Ascending aorta (tissue), 2 donors: ENCODE results near the gene CDC42SE1. TPM values are rescaled to one million over a fixed set of nuclear protein-coding genes. Genes with fewer than 3 reads are reported as not detected.

Experiments used
- DNase-seq, 2 donors: peaks; one replicate each; pipeline ENCODE4 v3.0.0-alpha.2; 2019; ENCODE audit warnings: low spot score in 2 of 2
- H3K27ac ChIP-seq, 2 donors: fragments of 200-600 bp; sonication (generic); one replicate each; pipeline ENCODE4 v1.5.1; 2016 to 2017; ENCODE audit warnings: mild to moderate bottlenecking in 1 of 2
- H3K27me3 ChIP-seq: fragments of 200-600 bp; sonication (generic); one replicate; pipeline ENCODE4 v1.5.1; 2017
- H3K36me3 ChIP-seq, 2 donors: fragments of 200-600 bp; sonication (generic); one replicate each; pipeline ENCODE4 v1.5.1; 2016
- H3K4me1 ChIP-seq, 2 donors: fragments of 200-600 bp; sonication (generic); one replicate each; pipeline ENCODE4 v1.5.1; 2016 to 2017; ENCODE audit warnings: mild to moderate bottlenecking in 1 of 2
- H3K4me3 ChIP-seq, 2 donors: fragments of 200-600 bp; sonication (generic); one replicate each; pipeline ENCODE4 v1.5.1; 2016 to 2017; ENCODE audit warnings: mild to moderate bottlenecking in 1 of 2
- H3K9me3 ChIP-seq, 2 donors: fragments of 200-600 bp; sonication (generic); one replicate each; pipeline ENCODE4 v1.5.1; 2016
- intact Hi-C: fragments of 100-400 bp; cut with DNase I; formaldehyde crosslinking; loops from one replicate; pipeline ENCODE4 v1.15.1; 2023
- total RNA-seq: library from RNA; depleted of rRNA; stranded (reverse); fragments of >200 nt; gene quantifications from one replicate; pipeline ENCODE4 v1.1.0, GENCODE V29; 2016
- TF ChIP-seq, protein P1 (sequence below), 3 experiments: fragments of 200-600 bp in 2 of 3; fragments of 450-650 bp in 1 of 3; sonication (generic) in 2 of 3; IDR thresholded peaks; one replicate each; pipeline ENCODE4 v1.5.1; 2016 to 2019; ENCODE audit warnings: antibody characterized with exemption in 3 of 3, mild to moderate bottlenecking in 1 of 3, moderate library complexity in 1 of 3

The CDC42SE1 gene
- total RNA-seq, 1 donor from 2014 or later = 42.4 TPM

DNA sequence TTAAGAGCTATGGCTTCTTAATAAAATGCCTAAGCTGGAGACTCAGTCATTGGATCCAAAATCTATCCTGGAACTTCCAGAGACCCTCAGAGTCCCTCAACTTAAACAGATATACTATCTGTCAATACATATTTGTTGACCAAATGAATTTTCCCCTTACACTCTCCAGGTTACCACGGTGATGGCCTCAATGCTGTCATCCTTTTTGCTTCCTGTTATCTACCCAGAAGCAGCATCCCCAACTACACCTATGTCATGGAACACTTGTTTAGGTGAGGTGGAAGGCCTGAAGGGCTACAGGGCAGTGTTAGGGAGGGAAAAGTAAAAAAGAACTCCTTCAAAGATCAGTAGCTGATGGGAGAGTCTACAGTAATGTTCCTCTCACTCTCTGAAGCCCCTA lies 16.3 kb downstream of the CDC42SE1 start:
- TF ChIP-seq, protein P1, sequence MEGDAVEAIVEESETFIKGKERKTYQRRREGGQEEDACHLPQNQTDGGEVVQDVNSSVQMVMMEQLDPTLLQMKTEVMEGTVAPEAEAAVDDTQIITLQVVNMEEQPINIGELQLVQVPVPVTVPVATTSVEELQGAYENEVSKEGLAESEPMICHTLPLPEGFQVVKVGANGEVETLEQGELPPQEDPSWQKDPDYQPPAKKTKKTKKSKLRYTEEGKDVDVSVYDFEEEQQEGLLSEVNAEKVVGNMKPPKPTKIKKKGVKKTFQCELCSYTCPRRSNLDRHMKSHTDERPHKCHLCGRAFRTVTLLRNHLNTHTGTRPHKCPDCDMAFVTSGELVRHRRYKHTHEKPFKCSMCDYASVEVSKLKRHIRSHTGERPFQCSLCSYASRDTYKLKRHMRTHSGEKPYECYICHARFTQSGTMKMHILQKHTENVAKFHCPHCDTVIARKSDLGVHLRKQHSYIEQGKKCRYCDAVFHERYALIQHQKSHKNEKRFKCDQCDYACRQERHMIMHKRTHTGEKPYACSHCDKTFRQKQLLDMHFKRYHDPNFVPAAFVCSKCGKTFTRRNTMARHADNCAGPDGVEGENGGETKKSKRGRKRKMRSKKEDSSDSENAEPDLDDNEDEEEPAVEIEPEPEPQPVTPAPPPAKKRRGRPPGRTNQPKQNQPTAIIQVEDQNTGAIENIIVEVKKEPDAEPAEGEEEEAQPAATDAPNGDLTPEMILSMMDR (IDR thresholded peaks at IDR 0.05) = no peak
- H3K27ac ChIP-seq = no peak overlapping the region
- intact Hi-C loops = no loop called here
- no peaks in the 10 kb centered on the region for H3K9me3 ChIP-seq
- no peaks in the 10 kb centered on the region for H3K36me3 ChIP-seq
- no peaks in the 10 kb centered on the region for H3K4me1 ChIP-seq
- H3K27me3 ChIP-seq = no peaks in the 10 kb centered on the region
- no peak for DNase-seq
- H3K4me3 ChIP-seq = no peak overlapping the region

- Histone ChIP-seq H3K4me1 (no peaks in the 10 kb centered on the region), H3K9me3 (no peaks in the 10 kb centered on the region), H3K27ac (no peak overlapping the region), H3K27me3 (no peaks in the 10 kb centered on the region), H3K36me3 (peaks cover 0 to 11% of the 10 kb centered on the region in 2 donors), H3K4me3 (no peak overlapping the region)
- TF ChIP-seq, protein P1 (IDR thresholded peaks at IDR 0.05) = no peak
- DNase-seq = no peak
- intact Hi-C loops = no loop called here
Observed at GRCh38 chr1:151039521-151039920, 19.9 kb downstream of the CDC42SE1 start.

DNA sequence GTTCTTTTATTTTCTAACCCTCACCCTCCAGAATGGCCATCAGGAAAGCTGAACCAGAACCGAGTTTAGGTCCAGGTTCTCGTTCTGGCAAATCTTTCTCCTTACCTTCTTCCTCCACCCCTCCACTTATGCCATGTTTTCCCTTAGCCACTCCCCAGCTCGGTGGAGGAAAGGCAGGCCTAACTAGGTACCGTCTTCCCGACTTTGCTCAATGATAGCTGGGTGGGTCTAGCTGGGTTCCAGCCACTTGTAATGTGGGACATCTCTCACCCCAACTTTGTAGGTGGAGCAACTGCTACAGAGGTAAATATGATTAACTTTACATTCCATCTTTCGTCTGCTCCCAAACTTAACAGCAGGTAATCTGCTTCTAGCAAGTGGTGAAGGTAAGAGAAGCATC lies 22.4 kb downstream of the CDC42SE1 start:
- TF ChIP-seq, protein P1 (IDR thresholded peaks at IDR 0.05) = no peak
- H3K36me3 ChIP-seq = peaks cover 7 to 32% of the 10 kb centered on the region in 2 donors
- no peak overlapping the region for H3K4me3 ChIP-seq
- no peak for DNase-seq
- no peaks in the 10 kb centered on the region for H3K9me3 ChIP-seq
- H3K27me3 ChIP-seq = no peaks in the 10 kb centered on the region
- no peak overlapping the region for H3K27ac ChIP-seq
- intact Hi-C loops = no loop called here
- H3K4me1 ChIP-seq = no peaks in the 10 kb centered on the region

GRCh38 chr1:151036356-151036755 lies 23.1 kb downstream of the CDC42SE1 start, which contains the start of gene BNIPL:
Gene BNIPL, plus strand, starts transcription at chr1:151036586. Its CDS starts 140 bp downstream, at chr1:151036726.
- intact Hi-C loops = no loop called here
- Histone ChIP-seq H3K27ac (no peak within 1 kb of the TSS), H3K9me3 (no peaks in the 10 kb centered on the region), H3K27me3 (no peaks in the 10 kb centered on the region), H3K4me3 (no peak within 1 kb of the TSS), H3K36me3 (peaks cover 13 to 38% of the 10 kb centered on the region in 2 donors), H3K4me1 (no peaks in the 10 kb centered on the region)
- TF ChIP-seq, protein P1 (IDR thresholded peaks at IDR 0.05) = no peak
- no peak for DNase-seq

DNA sequence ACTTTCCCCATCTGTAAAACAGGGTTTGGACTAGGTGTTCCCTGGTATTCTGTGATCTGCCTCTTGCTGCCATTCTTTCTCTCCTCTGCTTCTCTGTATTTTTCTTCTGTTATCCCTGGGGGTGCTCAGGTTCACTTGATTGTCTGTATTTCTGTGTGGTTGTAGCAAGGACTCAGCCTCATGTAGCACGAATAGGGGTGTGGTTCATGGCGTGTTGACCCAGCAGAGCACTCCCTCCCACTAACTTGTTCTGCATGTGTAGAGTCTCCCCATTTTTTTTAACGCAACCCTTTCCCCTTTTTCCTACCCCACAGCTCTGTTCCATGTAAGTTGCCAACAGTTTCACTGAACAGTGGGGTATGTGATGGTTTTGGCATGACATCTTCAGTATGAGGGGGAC lies 24.3 kb downstream of the CDC42SE1 start:
- TF ChIP-seq, protein P1 (IDR thresholded peaks at IDR 0.05) = no peak
- no peaks in the 10 kb centered on the region for H3K27me3 ChIP-seq
- no peak overlapping the region for H3K4me3 ChIP-seq
- H3K4me1 ChIP-seq = no peaks in the 10 kb centered on the region
- intact Hi-C loops = no loop called here
- DNase-seq = no peak
- peaks cover 24 to 50% of the 10 kb centered on the region in 2 donors for H3K36me3 ChIP-seq
- H3K9me3 ChIP-seq = no peaks in the 10 kb centered on the region
- H3K27ac ChIP-seq = no peak overlapping the region

DNA sequence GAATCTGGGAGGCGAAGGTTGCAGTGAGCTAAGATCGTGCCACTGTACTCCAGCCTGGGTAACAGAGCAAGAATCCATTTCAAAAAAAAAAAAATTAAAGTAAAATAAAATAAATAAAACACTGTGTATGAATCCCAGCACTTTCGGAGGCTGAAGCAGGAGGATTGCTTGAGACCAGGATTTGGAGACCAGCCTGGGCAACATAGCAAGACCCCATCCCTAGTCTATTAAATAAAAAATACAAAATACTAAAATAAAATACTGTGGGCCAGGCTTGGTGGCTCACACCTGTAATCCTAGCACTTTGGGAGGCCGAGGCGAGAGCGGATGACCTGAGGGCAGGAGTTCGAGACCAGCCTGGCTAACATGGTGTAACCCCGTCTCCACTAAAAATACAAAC lies 27.3 kb downstream of the CDC42SE1 start:
- H3K27me3 ChIP-seq = no peaks in the 10 kb centered on the region
- H3K9me3 ChIP-seq = no peaks in the 10 kb centered on the region
- intact Hi-C loops = no loop called here
- H3K27ac ChIP-seq = no peak overlapping the region
- no peaks in the 10 kb centered on the region for H3K4me1 ChIP-seq
- peaks cover 46 to 78% of the 10 kb centered on the region in 2 donors for H3K36me3 ChIP-seq
- TF ChIP-seq, protein P1 (IDR thresholded peaks at IDR 0.05) = no peak
- DNase-seq = no peak
- H3K4me3 ChIP-seq = no peak overlapping the region
